NCI-H187 treated with DMSO at 0.1 percent for 48 hours (cell line): ENCODE measurements around the gene MYO3B.

Experiments used
- DNase-seq: peaks from one replicate; lab custom pipeline; 2025; lab: John Stamatoyannopoulos, UW

Gene MYO3B

DNA sequence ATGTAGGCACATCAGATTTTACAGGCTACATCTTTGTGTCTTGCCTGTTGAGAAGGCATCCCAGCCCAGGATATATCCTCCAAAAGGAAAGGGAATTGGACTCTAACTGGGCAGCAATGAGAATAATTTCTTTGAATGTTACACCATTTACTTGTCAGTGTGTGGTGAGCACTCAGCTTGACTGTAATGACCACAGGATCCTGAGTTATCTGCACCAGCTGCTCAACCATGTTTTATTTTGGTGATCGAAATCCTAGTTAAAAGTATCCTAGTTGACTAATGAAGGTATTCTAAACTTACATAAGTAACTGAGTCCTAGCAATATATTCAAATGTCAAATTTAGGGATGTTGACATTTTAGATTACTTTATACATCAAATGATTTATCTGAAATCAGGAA is 123.0 kb downstream of the MYO3B start:
- no peak for DNase-seq

DNA sequence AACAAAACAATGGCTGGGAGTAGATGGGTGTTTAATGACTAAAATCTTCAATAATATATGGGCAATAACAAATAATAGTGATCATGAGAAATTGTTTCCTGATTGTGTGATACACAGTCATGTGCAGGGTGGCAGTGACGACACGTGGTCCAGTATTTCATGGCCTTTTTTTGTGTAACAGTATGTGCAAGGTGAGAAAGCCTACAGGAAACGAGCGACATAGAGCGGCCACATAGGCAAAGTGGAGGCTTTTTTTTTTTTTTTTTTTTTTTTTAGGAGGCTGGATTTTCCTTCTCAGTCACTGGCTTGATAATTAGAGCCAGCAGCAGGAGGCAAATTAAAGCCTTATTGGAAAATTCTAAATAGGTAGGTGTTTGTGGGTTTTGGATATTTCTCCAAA is 123.7 kb downstream of the MYO3B start:
- DNase-seq: no peak

DNA sequence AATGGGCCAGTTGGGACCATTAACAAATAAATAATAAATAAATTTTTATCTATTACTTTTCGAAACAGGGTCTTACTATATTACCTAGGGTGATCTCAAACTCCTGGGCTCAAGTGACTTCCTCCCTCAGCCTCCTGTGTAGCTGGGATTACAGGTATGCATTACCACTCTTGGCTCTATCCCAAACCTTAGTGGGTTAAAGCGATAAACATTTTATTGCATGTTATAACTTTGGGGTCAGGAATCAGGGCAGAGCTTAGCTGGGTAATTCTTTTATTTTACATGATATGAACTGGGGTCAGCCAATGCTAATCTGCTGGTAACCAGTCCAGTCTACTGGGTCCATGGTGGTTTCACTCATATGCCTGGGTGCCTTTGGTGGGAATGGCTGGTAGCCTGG is 127.8 kb downstream of the MYO3B start:
- DNase-seq: no peak

DNA sequence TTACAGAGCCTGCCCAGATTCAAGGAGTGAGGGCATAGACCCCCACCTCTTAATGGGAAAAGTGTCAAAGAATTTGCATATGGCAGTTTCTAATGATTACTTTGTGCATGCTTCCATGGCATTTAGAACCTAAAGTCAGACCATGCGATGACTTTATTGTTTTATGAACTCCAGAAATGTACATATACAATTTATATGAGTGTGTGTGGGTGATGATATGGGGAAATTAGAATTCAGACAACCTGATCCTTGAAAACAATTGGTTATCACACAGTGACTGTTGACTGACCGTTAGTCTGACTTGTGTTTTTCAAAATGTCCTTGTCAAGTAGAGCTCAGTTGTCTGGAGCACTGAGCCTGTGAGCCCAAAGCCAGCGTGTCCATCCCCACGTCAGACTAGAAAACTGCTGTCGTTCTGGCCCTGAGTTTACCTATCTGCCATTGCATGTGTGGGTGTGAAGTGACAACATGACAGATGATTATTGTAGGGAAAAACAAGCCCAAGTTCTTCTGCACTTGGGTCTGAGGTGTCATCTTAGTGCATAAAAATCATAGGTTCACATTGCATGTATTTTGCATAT is 128.4 kb downstream of the MYO3B start:
- no peak for DNase-seq

DNA sequence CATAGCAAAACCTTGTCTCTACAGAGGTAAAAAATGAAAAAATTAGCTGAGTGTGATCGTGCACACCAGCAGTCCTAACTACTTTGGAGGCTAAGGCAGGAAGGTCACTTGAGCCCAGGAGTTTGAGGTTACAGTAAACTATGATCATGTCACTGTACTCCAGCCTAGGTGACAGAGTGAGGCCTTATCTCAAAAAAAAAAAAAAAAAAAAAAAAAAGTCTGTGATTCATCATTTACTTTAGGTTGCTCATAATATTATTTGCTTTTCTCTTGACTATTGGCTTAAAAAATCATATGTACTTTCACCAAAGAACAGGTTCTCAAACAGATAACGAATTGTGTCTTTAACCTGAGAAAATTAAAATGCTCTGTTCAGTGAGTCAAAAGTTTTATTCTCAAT is 129.1 kb downstream of the MYO3B start:
- DNase-seq: no peak

DNA sequence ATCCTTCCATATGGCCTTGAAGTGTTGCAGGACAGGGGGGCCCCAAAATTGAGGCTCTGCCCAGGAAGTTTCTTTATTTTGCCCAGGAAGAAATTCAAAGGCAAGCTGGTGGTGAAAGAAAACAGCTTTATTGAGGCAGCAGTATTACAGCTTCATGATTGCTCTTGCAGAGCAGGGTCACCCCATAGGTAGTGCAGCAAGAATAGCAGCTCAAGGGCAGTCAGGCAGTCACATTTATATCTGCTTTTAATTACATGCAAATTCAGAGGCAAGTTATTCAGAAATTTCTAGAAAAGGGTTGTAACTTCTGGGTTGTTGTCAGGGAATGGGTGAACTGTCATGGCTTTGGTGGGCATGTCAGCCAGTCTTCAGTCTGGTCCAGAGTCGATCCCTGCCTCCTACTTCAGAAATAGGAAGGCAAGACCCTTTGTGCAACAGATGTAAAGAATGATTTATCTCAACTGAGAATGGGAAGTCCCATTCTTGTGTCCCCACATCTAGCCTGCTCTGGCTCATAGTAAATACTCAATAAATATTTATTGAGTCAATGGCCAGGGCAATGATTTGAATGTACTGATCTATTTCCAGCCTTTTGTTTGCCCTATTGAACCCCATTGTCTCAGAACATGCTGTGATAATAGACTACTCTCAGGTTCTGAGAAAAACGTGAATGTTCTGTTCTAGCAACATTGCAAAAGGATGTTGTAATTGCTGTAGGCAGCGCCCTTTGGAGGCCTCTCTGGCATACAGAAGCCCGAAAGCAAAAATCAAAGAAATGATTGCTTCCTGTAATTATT is 129.8 kb downstream of the MYO3B start:
- DNase-seq: no peak

DNA sequence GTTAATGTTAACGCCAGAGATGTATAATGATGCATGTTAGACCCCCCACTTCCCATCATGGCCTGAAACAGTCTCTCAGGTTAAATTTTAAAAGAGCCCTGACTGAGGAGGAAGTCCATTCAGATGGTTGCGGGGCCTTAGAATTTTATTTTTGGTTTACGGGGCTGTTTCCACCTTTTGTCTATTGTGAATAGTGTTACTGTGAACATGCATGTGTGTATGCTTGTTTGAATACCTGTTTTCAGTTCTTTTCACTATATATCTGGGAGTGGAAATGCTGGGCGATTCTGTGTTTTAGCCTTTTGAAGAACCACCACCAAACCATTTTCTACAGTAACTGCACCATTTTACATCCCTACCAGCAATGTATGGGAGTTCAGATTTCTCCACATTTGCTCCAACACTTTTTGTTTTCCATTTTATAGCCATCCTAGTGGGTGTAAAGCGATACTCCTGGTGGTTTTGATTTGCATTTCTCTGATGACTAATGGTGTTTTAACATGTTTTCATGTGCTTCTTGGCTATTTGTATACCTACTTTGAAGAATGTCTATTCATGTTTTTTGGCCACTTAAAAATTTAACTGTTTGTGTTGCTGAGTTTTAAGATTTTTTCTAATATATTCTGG is 133.0 kb downstream of the MYO3B start:
- peak; percentile 3 for DNase-seq

DNA sequence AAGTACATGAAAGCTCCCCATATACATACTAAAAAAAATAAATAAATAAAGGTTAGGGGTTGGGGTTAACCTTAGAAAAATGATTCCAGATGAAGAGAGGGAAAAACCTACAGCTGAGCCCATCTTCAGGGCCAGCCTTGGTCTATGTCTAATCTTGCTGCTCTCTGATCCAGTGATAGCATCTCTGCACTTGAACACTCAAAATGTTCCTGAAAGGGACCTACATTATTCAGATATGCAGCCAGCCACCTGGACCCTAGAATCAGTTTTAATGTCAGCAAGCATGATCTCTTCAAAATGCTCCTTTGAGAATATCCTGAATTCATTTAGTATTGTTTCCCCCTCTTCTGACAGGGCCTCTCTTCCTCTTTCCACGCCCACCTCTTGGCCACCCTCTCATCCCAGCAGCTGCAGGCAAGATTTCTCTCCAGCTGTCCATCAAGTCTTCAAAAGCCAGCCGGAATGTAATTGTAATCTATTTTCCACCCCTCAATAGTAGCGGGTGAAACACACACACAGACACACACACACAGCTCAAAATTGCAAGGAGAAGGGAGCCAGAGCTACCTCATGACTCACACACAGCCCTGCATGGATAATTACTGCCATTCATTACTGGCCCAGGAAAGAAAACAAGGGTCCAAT is 135.5 kb downstream of the MYO3B start:
- peak; percentile 77 for DNase-seq

DNA sequence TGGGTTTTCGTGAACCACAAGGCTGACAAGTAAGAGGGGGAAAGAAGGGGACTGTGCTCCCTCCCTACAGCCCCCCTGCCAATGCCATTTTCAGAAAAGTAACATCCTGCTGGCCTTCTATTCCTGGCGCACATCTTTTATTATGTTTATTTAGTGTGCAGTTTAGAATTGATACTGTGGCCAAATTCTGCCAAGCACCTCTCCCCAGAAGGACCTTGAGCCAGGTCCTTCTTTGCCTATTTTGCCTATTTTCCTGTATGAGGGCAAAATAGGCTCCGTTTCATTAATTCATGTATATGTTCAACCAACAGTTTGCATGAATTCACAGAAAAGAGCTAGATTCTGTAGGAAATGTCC is 136.0 kb downstream of the MYO3B start:
- DNase-seq: no peak

DNA sequence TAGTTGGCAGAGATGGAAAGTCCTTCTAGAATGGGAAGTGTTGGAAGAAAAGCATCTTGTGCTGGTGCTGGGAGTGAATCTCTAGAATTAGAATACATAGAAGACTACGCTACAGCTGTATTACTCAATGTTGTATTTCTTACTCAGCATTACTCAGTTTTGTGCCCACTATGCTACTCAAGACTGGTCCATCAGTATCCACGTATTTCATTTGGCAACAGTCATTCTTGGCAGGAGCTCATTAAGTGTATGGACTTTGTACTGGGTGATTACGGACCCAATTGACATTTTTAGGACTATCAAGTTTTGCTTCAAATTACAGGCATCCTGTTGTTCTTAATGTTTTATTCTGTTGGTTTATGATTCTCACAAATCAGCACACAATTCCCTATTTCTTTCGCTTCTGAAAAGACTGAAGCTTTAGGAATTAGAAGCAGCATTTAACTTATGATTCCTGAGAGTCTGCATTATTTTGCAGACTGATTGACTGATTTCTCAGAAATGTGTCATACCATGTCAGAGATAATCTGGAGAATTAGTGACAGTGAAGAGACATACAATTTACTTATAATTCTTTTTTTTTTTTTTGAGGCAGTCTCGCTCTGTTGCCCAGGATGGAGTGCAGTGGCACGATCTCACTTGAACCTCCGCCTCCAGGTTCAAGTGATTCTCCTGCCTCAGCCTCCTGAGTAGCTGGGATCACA is 136.9 kb downstream of the MYO3B start:
- DNase-seq: no peak

DNA sequence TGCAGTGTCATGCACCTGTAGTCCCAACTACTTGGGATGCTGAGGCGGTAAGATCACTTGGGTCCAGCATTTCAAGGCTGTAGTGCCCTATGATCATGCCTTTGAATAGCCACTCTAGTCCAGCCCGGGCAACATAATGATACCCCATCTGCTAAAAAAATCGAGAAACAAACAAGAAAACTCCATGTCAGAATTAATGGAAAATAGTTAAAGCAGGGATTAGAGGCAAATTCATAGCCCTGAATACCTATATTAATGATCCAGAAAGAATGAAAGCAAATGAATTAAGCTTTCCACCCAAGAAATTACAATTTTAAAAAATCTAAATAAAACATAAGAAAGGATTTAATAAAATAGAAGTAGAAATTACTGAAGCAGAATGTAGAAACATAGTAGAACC is 143.0 kb downstream of the MYO3B start:
- no peak for DNase-seq

DNA sequence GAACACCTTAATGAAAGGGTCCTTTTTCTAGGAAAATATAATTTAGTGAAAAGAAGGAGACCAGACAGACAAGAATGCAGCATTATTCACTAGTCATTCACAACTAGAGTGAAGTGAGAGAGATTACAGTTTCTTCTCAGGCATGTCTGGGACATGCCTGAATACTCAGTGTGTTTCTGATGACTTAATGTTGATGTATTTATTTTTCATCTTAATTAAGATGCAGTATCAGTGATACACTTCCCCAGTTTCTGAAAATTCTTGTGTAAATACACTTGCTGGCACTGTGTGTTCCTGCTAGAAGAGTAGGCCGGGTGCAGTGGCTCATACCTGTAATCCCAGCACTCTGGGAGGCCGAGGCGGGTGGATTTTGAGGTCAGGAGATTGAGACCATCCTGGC is 143.6 kb downstream of the MYO3B start:
- DNase-seq: no peak

DNA sequence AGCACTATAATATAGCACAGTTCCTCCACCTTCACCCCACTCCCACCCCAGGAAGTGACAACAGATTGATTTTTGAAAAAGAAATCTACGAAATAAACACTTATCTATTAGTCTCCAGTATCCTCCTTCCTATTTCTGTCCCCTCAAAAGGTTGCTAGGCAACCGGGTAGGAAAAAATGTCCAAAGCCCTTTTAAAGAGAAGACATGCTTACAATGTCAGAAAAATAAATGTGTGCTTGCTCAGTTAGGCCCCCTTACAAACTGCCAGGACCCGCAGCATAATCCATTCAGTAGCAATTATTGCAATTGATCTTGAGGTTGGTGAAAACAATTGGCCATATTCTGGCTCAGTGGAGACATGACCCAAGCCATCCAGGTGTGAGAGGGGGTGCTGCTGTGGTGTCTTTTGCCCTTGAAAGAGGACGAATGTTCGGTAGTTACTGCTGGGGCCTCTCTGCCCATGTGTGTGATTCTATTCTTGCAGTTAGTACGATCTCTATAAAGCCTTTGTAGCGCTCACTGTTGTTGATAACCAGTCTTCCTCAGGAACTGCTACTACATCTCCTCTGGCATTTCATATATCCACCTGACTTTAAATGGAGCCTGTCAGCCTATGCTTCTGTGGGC is 144.3 kb downstream of the MYO3B start:
- no peak for DNase-seq

DNA sequence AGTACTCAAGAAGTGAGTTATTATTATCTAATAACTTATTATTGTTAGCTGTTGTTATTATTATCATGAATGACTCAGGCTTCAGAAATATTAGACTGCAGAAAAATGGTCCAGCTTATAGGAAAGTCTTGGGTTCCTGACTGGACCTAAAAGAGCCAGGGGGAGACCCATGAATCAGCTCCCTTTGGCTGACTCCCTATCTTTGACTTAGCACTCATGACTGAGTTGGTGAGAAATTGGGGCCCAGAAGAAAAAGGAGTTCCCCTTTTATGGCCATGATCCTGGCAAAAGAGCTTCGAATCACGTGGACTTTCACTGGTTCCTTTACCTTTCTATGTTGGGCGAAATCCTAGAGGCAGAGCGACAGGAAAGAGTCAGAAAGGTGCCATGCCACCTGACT is 145.8 kb downstream of the MYO3B start:
- no peak for DNase-seq

DNA sequence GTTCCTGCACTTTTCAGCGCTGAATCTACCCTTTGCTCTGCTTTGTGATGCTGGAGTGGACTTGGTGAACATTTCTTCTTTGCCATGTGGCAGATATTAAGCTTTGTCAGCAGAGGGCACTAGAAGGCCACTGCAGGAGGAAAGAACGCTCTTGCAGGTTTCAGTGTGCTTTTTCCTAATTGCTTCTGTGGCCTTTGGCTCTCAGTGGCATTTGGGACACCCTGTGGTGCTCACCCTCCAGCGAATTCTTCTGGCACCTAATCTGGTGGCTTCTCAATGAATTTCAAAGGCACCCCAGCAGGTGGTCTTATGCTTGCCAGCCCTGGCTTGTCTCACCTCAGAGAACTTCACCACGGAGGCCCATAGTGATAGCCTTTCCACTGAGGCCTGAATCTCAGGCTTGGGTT is 146.7 kb downstream of the MYO3B start:
- peak; percentile 4 for DNase-seq

DNA sequence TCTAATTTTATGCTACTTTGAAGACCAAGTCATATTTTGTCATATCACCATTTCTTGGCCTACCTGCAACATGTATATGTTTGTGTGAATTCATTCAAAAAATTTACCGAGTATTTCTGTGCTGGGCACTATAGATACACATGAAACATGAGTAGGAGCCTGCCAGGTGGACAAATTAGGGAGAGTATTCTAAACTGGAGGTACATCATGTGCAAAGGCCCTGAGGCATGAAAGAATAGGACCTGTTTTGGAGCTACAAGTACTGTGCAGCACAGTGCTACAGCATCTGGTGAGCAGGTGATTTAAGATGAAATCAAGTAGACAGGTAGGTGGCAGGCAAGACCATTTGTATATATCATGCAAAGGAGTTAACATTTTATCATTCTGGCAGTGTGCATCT is 152.9 kb downstream of the MYO3B start:
- no peak for DNase-seq

DNA sequence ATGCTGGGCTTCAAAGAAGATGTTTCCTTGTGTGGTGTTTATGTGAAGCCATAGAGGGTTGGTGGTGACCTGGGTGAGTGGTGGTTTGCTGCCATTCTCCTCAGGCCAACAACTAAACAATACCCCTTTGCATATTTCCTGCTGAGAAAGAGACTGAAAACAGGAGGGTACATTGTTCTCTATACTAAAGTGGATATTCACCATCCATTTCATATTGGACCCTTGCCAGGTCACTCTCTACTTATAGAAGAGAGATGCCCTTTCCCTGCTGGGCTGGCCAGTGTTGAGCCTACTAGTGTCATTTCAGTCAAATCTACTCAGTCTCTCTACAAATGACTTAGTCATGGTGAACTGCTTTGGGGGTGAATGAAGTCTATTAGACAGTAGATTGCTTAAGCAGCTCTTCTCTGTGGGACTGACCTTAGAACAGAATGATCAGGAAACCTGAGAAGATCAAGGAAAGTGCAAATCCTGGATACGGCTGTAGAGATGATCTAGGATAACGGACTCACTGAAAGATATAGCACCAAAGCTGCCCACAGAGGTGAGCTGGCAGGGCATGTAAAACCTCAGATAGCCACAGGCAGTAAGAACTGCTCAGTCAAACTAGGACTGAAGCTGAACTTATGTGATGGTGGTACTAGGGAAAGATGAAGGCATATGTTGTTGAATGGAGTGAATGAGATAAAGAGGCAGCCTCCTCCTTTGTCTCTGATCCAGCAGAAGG is 154.9 kb downstream of the MYO3B start:
- peak; percentile 39 for DNase-seq

DNA sequence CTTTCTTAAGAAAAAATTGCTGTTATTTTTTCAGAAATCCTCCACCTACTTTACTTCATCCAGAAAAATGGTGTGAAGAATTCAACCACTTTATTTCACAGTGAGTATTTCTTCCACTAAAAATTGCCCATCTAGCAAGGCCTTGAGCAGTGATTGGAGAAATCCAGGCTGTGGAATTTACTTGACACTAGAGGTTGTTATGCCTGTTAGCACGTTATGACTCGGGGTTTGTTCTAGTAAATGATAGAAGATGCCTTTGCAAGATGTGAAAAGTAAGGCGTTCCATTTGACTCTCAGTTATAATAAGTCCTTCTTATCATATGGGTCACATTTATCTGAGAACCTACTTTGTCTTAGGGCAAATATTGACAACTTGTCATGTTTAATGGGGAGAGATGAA is 157.4 kb downstream of the MYO3B start:
- DNase-seq: no peak

DNA sequence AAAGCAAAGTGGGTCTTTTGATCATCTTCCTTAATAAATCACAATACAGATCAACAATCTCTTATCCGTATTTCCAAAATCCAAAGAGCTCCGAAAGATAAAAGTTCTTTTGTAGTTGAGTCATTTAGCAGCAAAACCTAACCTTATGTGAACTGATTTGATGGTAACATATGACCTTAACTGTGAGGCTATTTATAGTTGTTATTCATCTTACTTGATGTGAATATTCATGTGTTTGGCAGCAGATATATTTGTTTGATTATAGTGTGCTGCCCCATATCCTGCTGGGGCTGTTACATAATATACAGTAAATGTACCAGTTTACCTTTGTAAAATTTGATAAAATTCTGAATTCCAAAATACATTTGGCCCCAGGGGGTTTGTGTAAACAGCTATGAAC is 158.5 kb downstream of the MYO3B start:
- DNase-seq: no peak

DNA sequence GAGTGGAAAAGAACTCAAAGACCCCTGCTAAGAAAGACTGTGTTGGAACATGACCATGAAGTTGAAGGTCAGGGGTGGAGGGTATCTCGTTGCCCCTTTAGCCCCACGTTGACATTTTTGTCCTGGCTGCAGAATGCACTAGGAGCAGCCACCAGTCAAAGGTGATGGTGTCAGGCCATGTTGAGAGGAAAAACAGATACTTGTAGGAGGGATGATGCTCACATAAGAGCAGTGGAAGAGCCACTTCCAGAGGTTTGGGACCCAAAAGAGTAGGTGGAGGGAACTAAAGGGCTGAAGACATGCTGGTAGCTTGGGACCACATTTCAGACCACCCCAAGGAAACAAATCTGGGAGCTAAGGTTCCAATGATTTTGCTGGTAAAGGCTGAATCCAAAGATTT is 159.0 kb downstream of the MYO3B start:
- DNase-seq: no peak

DNA sequence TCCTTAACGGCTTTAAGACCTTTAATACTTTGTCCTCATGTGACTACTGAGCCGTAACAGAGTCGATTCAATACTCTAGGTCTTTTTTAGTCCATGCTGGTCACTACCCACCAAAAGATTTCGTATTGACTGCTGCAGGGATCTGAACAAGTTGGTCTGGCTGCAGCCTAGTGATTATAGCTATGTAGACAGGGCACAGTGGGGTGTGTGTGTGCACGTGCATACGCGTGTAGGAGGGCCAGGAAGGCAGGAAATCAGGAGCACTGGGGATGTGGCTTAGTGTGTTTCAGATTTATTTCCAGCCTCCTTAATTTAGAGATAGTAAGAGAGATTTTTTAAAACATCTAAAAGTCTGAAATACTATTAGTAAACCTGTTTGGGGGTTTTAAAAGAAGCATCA is 161.4 kb downstream of the MYO3B start:
- no peak for DNase-seq
